ENCODE measurements around the gene DDB1. TPM values are rescaled to one million over a fixed set of nuclear protein-coding genes. Genes with fewer than 3 reads are reported as not detected.

DDB1 gene
- total and polyA plus RNA-seq, 2 of the 4 experiments (the other 2 are of a cell fraction): 221 to 412 TPM

DNA sequence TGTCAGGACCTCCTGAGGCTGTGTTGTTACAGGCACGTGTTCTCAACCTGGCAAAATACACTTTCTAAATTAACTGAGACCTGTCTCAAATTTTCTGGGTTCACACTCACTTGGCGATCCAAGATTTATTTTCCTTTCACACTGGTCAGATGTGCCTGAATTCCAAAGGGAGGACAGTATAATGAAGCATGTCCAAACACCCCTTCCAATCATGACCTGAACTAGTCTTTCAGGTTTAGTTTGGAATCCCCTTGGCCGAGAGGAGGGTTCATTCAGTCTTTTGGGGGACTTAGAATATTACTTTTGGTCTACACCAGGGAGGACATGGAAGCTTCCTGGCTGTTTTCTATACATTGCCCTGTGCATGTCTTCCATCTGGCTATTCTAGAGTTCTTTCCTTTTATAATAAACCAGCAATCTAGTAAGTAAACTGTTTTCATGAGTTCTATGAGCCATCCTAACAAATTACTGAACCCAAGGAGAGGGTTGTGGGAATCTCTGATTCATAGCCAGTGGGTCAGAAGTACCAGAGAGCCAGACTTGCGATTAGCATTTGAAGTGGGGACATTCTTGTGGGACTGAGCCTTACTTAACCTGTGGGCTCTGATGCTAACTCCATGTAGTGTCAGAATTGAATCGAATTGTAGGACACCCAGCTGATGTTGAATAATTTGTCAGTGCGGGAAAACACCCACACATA lies 44.7 kb upstream of the DDB1 start:
- H2BK120ac ChIP-seq (ENCODE audit: low read depth, low read length): peak overlapping the region; percentile 77
- peaks cover 0 to 4% of the 10 kb centered on the region in 2 experiments; a peak in 2 of 4 replicates for H3K79me1 ChIP-seq (ENCODE audit: low read depth in 1 of 2, low read length in 2 of 2)
- in situ Hi-C loops (cut with MboI; ENCODE audit: low sequenced_read_pairs) (no loop called here), intact Hi-C loops (cut with micrococcal nuclease) (loop anchor here (1.0 kb wide), 1 partner anchor 8 kb away; no protein-coding TSS in a partner anchor), dilution Hi-C loops (cut with HindIII; ENCODE audit: low sequenced_read_pairs, unreplicated experiment) (no loop called here)
- peaks cover 3% of the 10 kb centered on the region; the same call in 1 of the 2 replicates for H3K9me1 ChIP-seq (ENCODE audit: insufficient read depth, low read length)
- H3K36me3 ChIP-seq (ENCODE audit: control insufficient read depth, insufficient read depth, low read length): no peaks in the 10 kb centered on the region; the same call in 1 of the 2 replicates
- peak overlapping the region; percentile 80 for H4K5ac ChIP-seq (ENCODE audit: low read depth, low read length)
- peak overlapping the region; percentile 85; the same call in 2 of the 3 replicates for H2BK15ac ChIP-seq (ENCODE audit: low read depth, low read length)
- H3K23ac ChIP-seq (ENCODE audit: low read depth, low read length): peak overlapping the region; percentile 60
- ATAC-seq (ENCODE audit: low read depth): peak; percentile 48; the same call in 1 of the 2 replicates
- H3K27me3 ChIP-seq (ENCODE audit: control insufficient read depth, insufficient read depth, low read length): no peaks in the 10 kb centered on the region
- TF ChIP-seq BHLHE40 (IDR thresholded peaks at IDR 0.05; ENCODE audit: low read depth, low read length): no peak
- no peak for TF ChIP-seq POLR2A (IDR thresholded peaks at IDR 0.05; ENCODE audit: low read depth, low read length)
- TF ChIP-seq, protein P1, sequence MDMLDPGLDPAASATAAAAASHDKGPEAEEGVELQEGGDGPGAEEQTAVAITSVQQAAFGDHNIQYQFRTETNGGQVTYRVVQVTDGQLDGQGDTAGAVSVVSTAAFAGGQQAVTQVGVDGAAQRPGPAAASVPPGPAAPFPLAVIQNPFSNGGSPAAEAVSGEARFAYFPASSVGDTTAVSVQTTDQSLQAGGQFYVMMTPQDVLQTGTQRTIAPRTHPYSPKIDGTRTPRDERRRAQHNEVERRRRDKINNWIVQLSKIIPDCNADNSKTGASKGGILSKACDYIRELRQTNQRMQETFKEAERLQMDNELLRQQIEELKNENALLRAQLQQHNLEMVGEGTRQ (IDR thresholded peaks at IDR 0.05; ENCODE audit: low read depth, low read length): no peak
- H3K56ac ChIP-seq (ENCODE audit: extremely low read depth, insufficient read depth, low read length): no peak overlapping the region
- DNase-seq: peak; percentile 78
- peak overlapping the region; percentile 63 for H2AK5ac ChIP-seq (ENCODE audit: low read depth, low read length)
- peak overlapping the region; percentile 93 for H2BK5ac ChIP-seq (ENCODE audit: low read depth, low read length, poor library complexity, severe bottlenecking)
- H4K91ac ChIP-seq (ENCODE audit: insufficient read depth, low read depth, low read length): peak overlapping the region; percentile 77; the same call in 1 of the 2 replicates
- H2BK20ac ChIP-seq (ENCODE audit: low read depth, low read length): peak overlapping the region; percentile 90
- H3K9me3 ChIP-seq (ENCODE audit: control insufficient read depth, insufficient read depth, low read length): 0 out of 2 replicates have a peak, but pooled peaks cover 2% of the 10 kb centered on the region
- H2AFZ ChIP-seq (replicated peaks; ENCODE audit: low read length, poor library complexity): no peak overlapping the region
- CTCF ChIA-PET: no interaction called here
- H3K9ac ChIP-seq (ENCODE audit: low read depth, low read length): no peak overlapping the region
- no peak overlapping the region for H3K4me3 ChIP-seq (ENCODE audit: insufficient read depth, low read depth, low read length)
- H4K20me1 ChIP-seq (ENCODE audit: insufficient read depth, low read length): no peaks in the 10 kb centered on the region; the same call in 1 of the 2 replicates
- peaks cover 11% of the 10 kb centered on the region for H3K4me1 ChIP-seq (ENCODE audit: control insufficient read depth, insufficient read depth, low read length)
- BruUV-seq (replicated peaks): no TSS peak
- H2AK9ac ChIP-seq (replicated peaks; ENCODE audit: low read depth, low read length, poor library complexity): peak overlapping the region; percentile 91
- POLR2A ChIA-PET (ENCODE audit: unreplicated experiment): no interaction called here
- peak overlapping the region; percentile 25 to 43; a peak in 2 of 4 replicates for H4K8ac ChIP-seq (ENCODE audit: low read depth in 2 of 2, low read length in 2 of 2)
- H3K27ac ChIP-seq (ENCODE audit: insufficient read depth, low read length): peak overlapping the region; percentile 87
- peak overlapping the region; percentile 67 for H3K18ac ChIP-seq (ENCODE audit: low read depth, low read length)
- peak overlapping the region; percentile 75 for H3K14ac ChIP-seq (replicated peaks; ENCODE audit: low read depth, low read length)
- H3K4ac ChIP-seq (ENCODE audit: low read depth, low read length): peak overlapping the region; percentile 90; the same call in 1 of the 2 replicates
- no peak overlapping the region; the same call in 1 of the 2 replicates for H3K4me2 ChIP-seq (ENCODE audit: low read depth, low read length)
- 100% methylated on average over 1 of the region's 6 CpGs; no CpG with 5 or more reads in 1 of the 2 experiments for WGBS, 2 experiments (ENCODE audit: extremely low coverage in 2 of 2, insufficient read length in 1 of 2)
